Lower leg skin (tissue), 4 donors: ENCODE data around the gene KCNQ2. TPM values are rescaled to one million over a fixed set of nuclear protein-coding genes. Genes with fewer than 3 reads are reported as not detected.
"Not testable (repeated sequence)": the region's sequence is repeated elsewhere in the genome, so short reads cannot be mapped to it uniquely, and the experiment has no call there.

ENCODE experiments used
- DNase-seq, 2 donors: peaks; one replicate each; pipeline ENCODE4 v3.0.0-alpha.2; 2019; ENCODE audit warnings: low spot score in 2 of 2
- H3K4me3 ChIP-seq: fragments of 200-600 bp; sonication (generic); 2 replicates; pipeline ENCODE4 v1.5.1; 2017; ENCODE audit warnings: mild to moderate bottlenecking, low read depth; ENCODE audit not compliant: poor library complexity, severe bottlenecking
- POLR2A ChIP-seq, 2 donors: fragments of 450-650 bp; IDR thresholded peaks; one replicate each; pipeline ENCODE4 v1.6.1; 2016 to 2017; ENCODE audit warnings: antibody characterized with exemption in 2 of 2, mild to moderate bottlenecking in 1 of 2, moderate library complexity in 1 of 2
- WGBS, 2 donors: methylation state at CpG; one replicate each; pipeline ENCODE4 v1.1.5; 2018; 5-methylcytosine and 5-hydroxymethylcytosine counted together
- intact Hi-C: fragments of 100-400 bp; cut with DNase I; formaldehyde crosslinking; loops from one replicate; pipeline ENCODE4 v1.15.0; 2023; ENCODE audit warnings: low total_unique reads
- total RNA-seq, 4 donors: library from RNA; depleted of rRNA; stranded (reverse); fragments of >200 nt; gene quantifications; one replicate each; pipeline ENCODE4 v1.1.0, GENCODE V29; 2016
- TF ChIP-seq, protein P1 (sequence below), 3 donors: fragments of 450-650 bp; IDR thresholded peaks; one replicate each; pipeline ENCODE4 v1.5.1; 2016; ENCODE audit warnings: antibody characterized with exemption in 3 of 3, mild to moderate bottlenecking in 3 of 3, moderate library complexity in 2 of 3

KCNQ2 gene
- total RNA-seq, 4 donors from 2014 or later: not detected

DNA sequence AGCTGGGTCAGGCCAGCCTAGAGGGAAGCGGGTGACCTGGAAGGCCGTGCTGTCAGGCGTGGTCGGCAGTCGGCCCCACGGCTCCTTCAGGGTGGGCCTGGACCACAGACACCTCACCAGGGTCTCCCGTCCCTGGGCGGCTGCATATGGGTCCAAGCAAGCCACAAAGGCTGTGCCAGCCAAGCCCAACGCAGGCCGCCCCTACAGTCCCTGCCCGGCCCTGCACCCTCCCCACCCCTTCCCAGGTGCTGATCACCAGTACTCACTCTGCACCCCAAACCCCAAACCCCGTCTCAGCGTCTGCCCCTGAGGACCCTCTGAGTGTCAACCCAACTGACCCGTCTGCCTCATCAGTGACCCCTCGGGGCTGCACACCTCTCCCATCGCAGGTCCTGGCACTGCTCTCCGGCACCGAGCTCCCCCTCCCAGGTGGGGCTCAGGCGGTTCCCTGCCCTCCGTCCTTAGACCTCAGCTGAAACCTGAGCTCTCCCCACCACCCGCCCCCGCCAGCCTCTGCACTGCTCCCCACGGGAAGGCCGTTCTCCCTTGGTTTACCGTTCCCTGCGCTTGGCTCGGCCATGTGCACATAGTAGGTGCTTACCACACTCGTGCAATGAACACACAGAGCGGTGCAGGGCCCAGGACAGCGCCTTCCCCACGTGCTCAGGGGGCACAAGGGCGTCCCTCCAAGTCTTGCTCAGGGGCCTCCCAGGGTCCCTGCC lies 46.7 kb upstream of the KCNQ2 start:
- 82 to 84% methylated on average over 28 to 30 of the region's 32 CpGs for WGBS, 2 donors
- H3K4me3 ChIP-seq: no peak overlapping the region
- TF ChIP-seq POLR2A (IDR thresholded peaks at IDR 0.05): no peak
- TF ChIP-seq, protein P1, sequence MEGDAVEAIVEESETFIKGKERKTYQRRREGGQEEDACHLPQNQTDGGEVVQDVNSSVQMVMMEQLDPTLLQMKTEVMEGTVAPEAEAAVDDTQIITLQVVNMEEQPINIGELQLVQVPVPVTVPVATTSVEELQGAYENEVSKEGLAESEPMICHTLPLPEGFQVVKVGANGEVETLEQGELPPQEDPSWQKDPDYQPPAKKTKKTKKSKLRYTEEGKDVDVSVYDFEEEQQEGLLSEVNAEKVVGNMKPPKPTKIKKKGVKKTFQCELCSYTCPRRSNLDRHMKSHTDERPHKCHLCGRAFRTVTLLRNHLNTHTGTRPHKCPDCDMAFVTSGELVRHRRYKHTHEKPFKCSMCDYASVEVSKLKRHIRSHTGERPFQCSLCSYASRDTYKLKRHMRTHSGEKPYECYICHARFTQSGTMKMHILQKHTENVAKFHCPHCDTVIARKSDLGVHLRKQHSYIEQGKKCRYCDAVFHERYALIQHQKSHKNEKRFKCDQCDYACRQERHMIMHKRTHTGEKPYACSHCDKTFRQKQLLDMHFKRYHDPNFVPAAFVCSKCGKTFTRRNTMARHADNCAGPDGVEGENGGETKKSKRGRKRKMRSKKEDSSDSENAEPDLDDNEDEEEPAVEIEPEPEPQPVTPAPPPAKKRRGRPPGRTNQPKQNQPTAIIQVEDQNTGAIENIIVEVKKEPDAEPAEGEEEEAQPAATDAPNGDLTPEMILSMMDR (IDR thresholded peaks at IDR 0.05): no peak
- no peak for DNase-seq
- intact Hi-C loops: no loop called here

DNA sequence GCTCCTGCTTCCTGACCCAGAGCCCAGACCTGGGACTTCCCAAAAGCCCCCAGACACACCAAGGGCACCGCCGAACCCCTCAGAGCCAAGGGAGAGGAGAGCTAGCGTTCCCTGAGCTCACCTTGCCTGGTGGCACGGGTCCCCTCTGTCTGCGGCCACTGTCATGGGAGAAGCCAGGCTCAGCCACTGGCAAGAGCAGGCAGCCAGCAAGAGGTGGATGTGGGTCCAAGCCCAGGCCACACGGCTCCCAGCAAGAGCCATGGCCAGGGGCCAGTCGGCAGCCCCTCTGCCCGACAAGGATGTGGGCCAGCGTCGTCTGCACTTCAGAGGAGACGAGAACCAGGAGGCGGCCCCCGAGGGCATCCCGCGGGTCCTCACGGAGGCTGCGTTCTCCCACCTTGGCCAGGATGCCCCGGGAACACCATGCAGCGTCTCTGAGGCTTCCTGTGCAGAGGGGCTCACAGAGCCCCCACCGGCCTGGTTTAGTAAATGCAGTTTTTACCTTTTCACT lies 46.0 kb upstream of the KCNQ2 start:
- no peak for DNase-seq
- H3K4me3 ChIP-seq: no peak overlapping the region
- TF ChIP-seq, protein P1 (IDR thresholded peaks at IDR 0.05): no peak
- TF ChIP-seq POLR2A (IDR thresholded peaks at IDR 0.05): no peak
- intact Hi-C loops: no loop called here
- WGBS, 2 donors: 87 to 88% methylated on average over 13 to 17 of the region's 20 CpGs

DNA sequence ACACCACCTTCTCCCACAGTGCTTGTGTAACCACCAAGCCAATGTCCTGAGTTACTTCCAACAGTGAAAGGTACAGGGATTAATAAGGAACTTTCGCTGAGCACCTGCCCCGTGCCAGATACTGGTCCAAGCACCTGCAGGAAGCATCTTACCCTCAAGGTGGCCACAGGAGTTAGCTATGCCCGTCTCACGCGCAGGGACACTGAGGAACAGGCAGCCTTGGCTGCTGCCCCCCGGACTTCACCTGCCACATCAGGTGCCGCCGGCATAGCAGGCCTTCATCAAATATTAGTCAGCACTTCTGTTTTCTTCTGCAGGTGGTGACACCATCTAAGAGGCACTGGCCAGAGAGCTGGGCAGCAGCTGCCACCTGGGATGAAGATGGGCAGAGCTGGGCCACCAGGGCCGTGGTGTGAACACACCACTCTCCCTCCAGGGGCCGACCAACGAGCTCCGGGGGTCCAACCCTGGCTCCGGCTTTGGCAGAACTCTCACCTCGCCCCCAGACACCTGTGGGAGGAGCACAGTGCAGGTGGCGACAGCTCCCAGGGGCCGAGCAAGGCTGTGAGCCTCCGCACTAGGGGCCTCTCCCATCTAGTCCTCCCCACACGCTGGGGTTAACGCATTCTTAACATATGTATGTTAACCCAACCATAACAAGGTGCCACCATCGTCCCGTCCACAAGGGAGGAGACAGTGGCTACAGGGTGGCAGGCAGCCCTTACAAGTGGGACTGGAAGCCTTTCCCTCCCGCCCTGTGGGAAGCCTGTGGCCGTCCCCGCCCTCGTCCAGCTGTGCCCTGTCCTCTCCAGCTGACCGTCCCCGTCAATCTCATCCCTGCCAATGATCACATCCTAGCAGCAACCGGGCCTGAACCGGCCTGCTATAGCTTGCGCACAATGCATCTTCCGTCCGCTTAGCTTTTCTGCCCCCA lies 45.2 kb upstream of the KCNQ2 start:
- intact Hi-C loops: no loop called here
- DNase-seq: no peak
- TF ChIP-seq, protein P1 (IDR thresholded peaks at IDR 0.05): no peak
- no peak for TF ChIP-seq POLR2A (IDR thresholded peaks at IDR 0.05)
- WGBS, 2 donors: 89 to 95% methylated on average over 31 to 32 of the region's 32 CpGs
- no peak overlapping the region for H3K4me3 ChIP-seq

DNA sequence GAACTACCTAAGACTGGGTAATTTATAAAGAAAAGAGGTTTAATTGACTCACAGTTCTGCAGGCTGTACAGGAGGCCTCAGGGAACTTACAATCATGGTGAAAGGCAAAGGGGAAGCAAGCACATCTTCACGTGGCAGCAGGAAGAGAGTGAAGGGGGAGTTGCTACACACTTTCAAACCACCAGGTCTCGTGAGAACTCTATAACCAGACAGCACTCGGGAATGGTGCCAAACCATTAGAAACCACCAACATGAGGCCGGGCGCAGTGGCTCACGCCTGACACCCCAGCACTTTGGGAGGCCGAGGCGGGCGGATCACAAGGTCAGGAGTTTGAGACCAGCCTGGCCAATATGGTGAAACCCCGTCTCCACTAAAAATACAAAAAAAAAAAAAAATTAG lies 42.1 kb upstream of the KCNQ2 start:
- WGBS, 2 donors: 69 to 72% methylated on average over 10 of the region's 10 CpGs
- H3K4me3 ChIP-seq, intact Hi-C loops, DNase-seq: not testable (repeated sequence)

DNA sequence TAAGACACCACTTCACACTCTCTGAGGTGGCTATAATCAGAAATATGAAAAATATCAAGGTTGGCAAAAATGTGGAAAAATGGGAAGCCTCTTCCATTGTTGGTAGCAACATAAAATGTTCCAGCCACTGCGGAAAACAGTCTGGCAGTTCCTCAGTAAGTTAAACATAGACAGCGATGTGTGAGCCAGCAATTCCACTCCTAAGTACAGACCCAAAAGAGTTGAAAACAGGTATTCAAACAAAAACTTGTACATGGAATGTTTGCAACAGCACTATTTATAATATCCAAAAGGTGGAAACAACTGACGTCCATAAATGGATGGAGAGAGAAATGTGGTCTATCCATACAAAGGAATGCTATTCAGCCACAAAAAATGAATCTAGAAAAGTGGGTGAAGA lies 40.8 kb upstream of the KCNQ2 start:
- intact Hi-C loops: no loop called here
- TF ChIP-seq, protein P1 (IDR thresholded peaks at IDR 0.05): no peak
- no peak for TF ChIP-seq POLR2A (IDR thresholded peaks at IDR 0.05)

DNA sequence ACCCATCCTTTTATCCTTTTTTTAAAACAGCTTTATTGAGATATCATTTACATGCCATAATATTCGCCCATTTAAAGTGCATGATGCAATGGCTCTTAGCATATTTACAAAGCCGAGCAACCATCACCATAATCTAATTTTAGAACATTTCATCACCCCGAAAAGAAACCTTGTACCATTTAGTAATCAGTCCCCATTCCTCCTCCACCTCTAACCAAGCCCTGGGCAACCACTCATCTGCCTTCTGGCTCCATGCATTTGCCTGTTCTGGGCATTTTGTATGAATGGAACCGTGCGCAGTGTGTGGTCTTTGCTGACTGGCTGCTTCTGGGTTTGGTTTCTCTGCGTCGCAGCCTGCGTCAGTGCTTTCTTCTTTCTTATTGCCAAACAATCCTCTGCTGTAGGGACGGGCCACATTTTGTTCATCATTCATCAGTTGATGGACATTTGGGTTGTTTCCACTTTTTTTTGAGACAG lies 36.7 kb upstream of the KCNQ2 start:
- H3K4me3 ChIP-seq: no peak overlapping the region
- 84 to 87% methylated on average over 9 of the region's 9 CpGs for WGBS, 2 donors
- DNase-seq: no peak
- intact Hi-C loops: no loop called here
- TF ChIP-seq, protein P1 (IDR thresholded peaks at IDR 0.05): no peak
- TF ChIP-seq POLR2A (IDR thresholded peaks at IDR 0.05): no peak

More for the DNA sequence above, 40.8 kb upstream of the KCNQ2 start:
- no peak for DNase-seq
- 74 to 91% methylated on average over 3 of the region's 3 CpGs for WGBS, 2 donors
- no peak overlapping the region for H3K4me3 ChIP-seq
